Measurements from ENCODE around the gene DOCK7. TPM values are rescaled to one million over a fixed set of nuclear protein-coding genes. Genes with fewer than 3 reads are reported as not detected.

Gene DOCK7
- total RNA-seq, 4 donors from 2014 or later = 34.1 to 47.7 (median 42.1) TPM

GRCh38 chr1:62462370-62462769 lies 225.8 kb downstream of the DOCK7 start:
- no peak for TF ChIP-seq POLR2A (IDR thresholded peaks at IDR 0.05)
- H3K27me3 ChIP-seq = no peaks in the 10 kb centered on the region
- H3K4me1 ChIP-seq = no peaks in the 10 kb centered on the region
- no peak for DNase-seq
- H3K27ac ChIP-seq = no peak overlapping the region
- no peak overlapping the region for H3K4me3 ChIP-seq (replicated peaks in 1 of 3)
- H3K36me3 ChIP-seq = no peaks in the 10 kb centered on the region
- H3K9me3 ChIP-seq = no peaks in the 10 kb centered on the region
- 91 to 95% methylated on average over 3 of the region's 3 CpGs for WGBS, 2 donors
- intact Hi-C loops (cut with DNase I) = no loop called here

- Histone ChIP-seq H3K4me1 (no peaks in the 10 kb centered on the region), H3K27ac (no peak overlapping the region), H3K9me3 (no peaks in the 10 kb centered on the region), H3K4me3 (replicated peaks in 1 of 3) (no peak overlapping the region), H3K36me3 (peaks cover 0 to 16% of the 10 kb centered on the region in 2 donors), H3K27me3 (no peaks in the 10 kb centered on the region)
- DNase-seq = no peak
- 85 to 86% methylated on average over 6 to 7 of the region's 7 CpGs for WGBS, 2 donors
- intact Hi-C loops (cut with DNase I) = no loop called here
- no peak for TF ChIP-seq POLR2A (IDR thresholded peaks at IDR 0.05)
Measured at GRCh38 chr1:62457955-62458354, 230.2 kb downstream of the DOCK7 start.

- WGBS, 2 donors = 88 to 96% methylated on average over 1 of the region's 1 CpG
- intact Hi-C loops (cut with DNase I) = no loop called here
- H3K4me3 ChIP-seq (replicated peaks in 1 of 3) = no peak overlapping the region
- TF ChIP-seq CTCF (IDR thresholded peaks at IDR 0.05) (no peak), POLR2A (IDR thresholded peaks at IDR 0.05) (no peak)
- no peaks in the 10 kb centered on the region for H3K4me1 ChIP-seq
- no peak overlapping the region for H3K27ac ChIP-seq
- no peaks in the 10 kb centered on the region for H3K9me3 ChIP-seq
- H3K36me3 ChIP-seq = peaks cover 11 to 37% of the 10 kb centered on the region in 2 donors
- no peaks in the 10 kb centered on the region for H3K27me3 ChIP-seq
- DNase-seq = no peak
Measured at GRCh38 chr1:62452951-62453350, 235.2 kb downstream of the DOCK7 start.

GRCh38 chr1:62450301-62450700 lies 237.9 kb downstream of the DOCK7 start:
- Histone ChIP-seq H3K27me3 (no peaks in the 10 kb centered on the region), H3K27ac (no peak overlapping the region), H3K36me3 (peaks cover 24 to 51% of the 10 kb centered on the region in 2 donors), H3K4me1 (no peaks in the 10 kb centered on the region), H3K4me3 (replicated peaks in 1 of 3) (no peak overlapping the region), H3K9me3 (no peaks in the 10 kb centered on the region)
- TF ChIP-seq POLR2A (IDR thresholded peaks at IDR 0.05) = no peak
- TF ChIP-seq CTCF (IDR thresholded peaks at IDR 0.05) = no peak
- DNase-seq = no peak
- intact Hi-C loops (cut with DNase I) = no loop called here
- WGBS, 2 donors = 94% methylated on average over 2 of the region's 2 CpGs

GRCh38 chr1:62448221-62448933 lies 239.8 kb downstream of the DOCK7 start:
- intact Hi-C loops (cut with DNase I) = no loop called here
- H3K27me3 ChIP-seq = no peaks in the 10 kb centered on the region
- no peak overlapping the region for H3K27ac ChIP-seq
- 91 to 93% methylated on average over 3 of the region's 3 CpGs for WGBS, 2 donors
- no peaks in the 10 kb centered on the region for H3K9me3 ChIP-seq
- peaks cover 28 to 35% of the 10 kb centered on the region in 2 donors for H3K36me3 ChIP-seq
- DNase-seq = no peak
- TF ChIP-seq POLR2A (IDR thresholded peaks at IDR 0.05) (no peak), CTCF (IDR thresholded peaks at IDR 0.05) (no peak)
- H3K4me1 ChIP-seq = no peaks in the 10 kb centered on the region
- no peak overlapping the region for H3K4me3 ChIP-seq (replicated peaks in 1 of 3)

- Histone ChIP-seq H3K36me3 (peaks cover 17 to 28% of the 10 kb centered on the region in 2 donors), H3K9me3 (no peaks in the 10 kb centered on the region), H3K4me3 (replicated peaks in 1 of 3) (no peak overlapping the region), H3K27ac (no peak overlapping the region), H3K27me3 (no peaks in the 10 kb centered on the region), H3K4me1 (peaks cover 6 to 8% of the 10 kb centered on the region in 2 donors)
- 93% methylated on average over 1 of the region's 1 CpG for WGBS, 2 donors
- DNase-seq = no peak
- intact Hi-C loops (cut with DNase I) = no loop called here
- TF ChIP-seq POLR2A (IDR thresholded peaks at IDR 0.05) = no peak
Measured at GRCh38 chr1:62444701-62445100, 243.5 kb downstream of the DOCK7 start.
